Esophagus (tissue), 2 donors: ENCODE measurements around the gene ABCA13. TPM values are rescaled to one million over a fixed set of nuclear protein-coding genes. Genes with fewer than 3 reads are reported as not detected.

Experiments used
- H3K27ac ChIP-seq, 2 donors: one replicate each; pipeline ENCODE4 v1.5.1; 2013; ENCODE audit warnings: low read depth in 2 of 2, mild to moderate bottlenecking in 2 of 2, inconsistent platforms in 1 of 2, low read length in 1 of 2, moderate library complexity in 1 of 2
- H3K27me3 ChIP-seq, 2 donors: one replicate each; pipeline ENCODE4 v1.6.1; 2013; ENCODE audit warnings: low read length in 2 of 2, control low read depth in 1 of 2, mild to moderate bottlenecking in 1 of 2; ENCODE audit not compliant: insufficient read depth in 2 of 2, control insufficient read depth in 1 of 2
- H3K36me3 ChIP-seq, 2 donors: one replicate each; pipeline ENCODE4 v1.6.1; 2013; ENCODE audit warnings: low read length in 1 of 2; ENCODE audit not compliant: control insufficient read depth in 2 of 2, insufficient read depth in 2 of 2
- H3K4me1 ChIP-seq, 2 donors: one replicate each; pipeline ENCODE4 v1.6.1; 2013; ENCODE audit warnings: low read length in 1 of 2; ENCODE audit not compliant: control insufficient read depth in 2 of 2, insufficient read depth in 2 of 2
- H3K4me3 ChIP-seq, 2 donors: one replicate each; pipeline ENCODE4 v1.5.1; 2013; ENCODE audit warnings: low read length in 2 of 2, mild to moderate bottlenecking in 2 of 2, low read depth in 1 of 2, moderate library complexity in 1 of 2
- H3K9me3 ChIP-seq, 2 donors: one replicate each; pipeline ENCODE4 v1.6.1; 2013; ENCODE audit warnings: mild to moderate bottlenecking in 2 of 2, low read depth in 1 of 2, low read length in 1 of 2, moderate library complexity in 1 of 2; ENCODE audit not compliant: control insufficient read depth in 2 of 2, insufficient read depth in 1 of 2
- WGBS, 2 donors: extraction: QIAGEN DNeasy Blood & Tissue Kit; methylation state at CpG; one replicate each; pipeline ENCODE4 v1.1.7; 2013; 5-methylcytosine and 5-hydroxymethylcytosine counted together
- polyA plus RNA-seq, 2 donors: library from polyadenylated mRNA; stranded (reverse); fragments of 200-250 nt; gene quantifications; one replicate each; pipeline ENCODE4 v1.2.3, GENCODE V29; 2013
- donor health status: healthy with polysubstance abuse.
- donor health status: Bipolar disorder and iron deficiency.

Gene ABCA13
- polyA plus RNA-seq, 2 donors, result 0.49 to 1.6 TPM

GRCh38 chr7:48376263-48376662 is 205.0 kb downstream of the ABCA13 start:
- H3K27ac ChIP-seq, result no peak overlapping the region

GRCh38 chr7:48380921-48381320 is 209.7 kb downstream of the ABCA13 start:
- no peaks in the 10 kb centered on the region for H3K4me1 ChIP-seq
- no peaks in the 10 kb centered on the region for H3K9me3 ChIP-seq
- 56 to 79% methylated on average over 1 of the region's 1 CpG for WGBS, 2 donors
- H3K36me3 ChIP-seq, result no peaks in the 10 kb centered on the region
- no peak overlapping the region for H3K4me3 ChIP-seq
- H3K27ac ChIP-seq, result no peak overlapping the region
- H3K27me3 ChIP-seq, result no peaks in the 10 kb centered on the region

More at GRCh38 chr7:48376263-48376662, 205.0 kb downstream of the ABCA13 start:
- Histone ChIP-seq H3K36me3 (no peaks in the 10 kb centered on the region), H3K4me1 (no peaks in the 10 kb centered on the region), H3K9me3 (no peaks in the 10 kb centered on the region), H3K4me3 (no peak overlapping the region), H3K27me3 (no peaks in the 10 kb centered on the region)

- Histone ChIP-seq H3K27ac (no peak overlapping the region), H3K4me1 (no peaks in the 10 kb centered on the region), H3K27me3 (no peaks in the 10 kb centered on the region), H3K36me3 (no peaks in the 10 kb centered on the region), H3K9me3 (no peaks in the 10 kb centered on the region), H3K4me3 (no peak overlapping the region)
- 82 to 87% methylated on average over 8 of the region's 8 CpGs for WGBS, 2 donors
Observed at GRCh38 chr7:48381571-48381970, 210.3 kb downstream of the ABCA13 start.

- no peak overlapping the region for H3K4me3 ChIP-seq
- WGBS, 2 donors, result 68 to 76% methylated on average over 6 of the region's 6 CpGs
- no peaks in the 10 kb centered on the region for H3K27me3 ChIP-seq
- no peak overlapping the region for H3K27ac ChIP-seq
- no peaks in the 10 kb centered on the region for H3K4me1 ChIP-seq
- H3K36me3 ChIP-seq, result no peaks in the 10 kb centered on the region
- no peaks in the 10 kb centered on the region for H3K9me3 ChIP-seq
Observed at GRCh38 chr7:48384180-48384752, 213.0 kb downstream of the ABCA13 start.

GRCh38 chr7:48387932-48388331 is 216.7 kb downstream of the ABCA13 start:
- no peaks in the 10 kb centered on the region for H3K9me3 ChIP-seq

GRCh38 chr7:48388911-48389310 is 217.7 kb downstream of the ABCA13 start:
- Histone ChIP-seq H3K4me3 (no peak overlapping the region), H3K9me3 (no peaks in the 10 kb centered on the region), H3K36me3 (no peaks in the 10 kb centered on the region), H3K27ac (no peak overlapping the region), H3K4me1 (no peaks in the 10 kb centered on the region), H3K27me3 (no peaks in the 10 kb centered on the region)
- WGBS, 2 donors, result 75 to 78% methylated on average over 4 of the region's 4 CpGs

More at GRCh38 chr7:48387932-48388331, 216.7 kb downstream of the ABCA13 start:
- Histone ChIP-seq H3K4me3 (no peak overlapping the region), H3K36me3 (no peaks in the 10 kb centered on the region), H3K4me1 (no peaks in the 10 kb centered on the region), H3K27me3 (no peaks in the 10 kb centered on the region), H3K27ac (no peak overlapping the region)
- WGBS, 2 donors, result 77 to 79% methylated on average over 2 of the region's 2 CpGs

- Histone ChIP-seq H3K27me3 (no peaks in the 10 kb centered on the region), H3K4me1 (no peaks in the 10 kb centered on the region), H3K36me3 (no peaks in the 10 kb centered on the region), H3K27ac (no peak overlapping the region), H3K9me3 (no peaks in the 10 kb centered on the region), H3K4me3 (no peak overlapping the region)
- 30% methylated on average over 2 of the region's 2 CpGs for WGBS, 2 donors
Observed at GRCh38 chr7:48389977-48390376, 218.7 kb downstream of the ABCA13 start.

GRCh38 chr7:48390388-48391327 is 219.4 kb downstream of the ABCA13 start:
- no peaks in the 10 kb centered on the region for H3K36me3 ChIP-seq
- H3K4me3 ChIP-seq, result no peak overlapping the region
- 62 to 64% methylated on average over 6 of the region's 6 CpGs for WGBS, 2 donors
- H3K27me3 ChIP-seq, result no peaks in the 10 kb centered on the region
- no peaks in the 10 kb centered on the region for H3K9me3 ChIP-seq
- H3K27ac ChIP-seq, result no peak overlapping the region
- no peaks in the 10 kb centered on the region for H3K4me1 ChIP-seq

GRCh38 chr7:48398191-48398590 is 226.9 kb downstream of the ABCA13 start:
- WGBS, 2 donors, result 89 to 93% methylated on average over 2 of the region's 2 CpGs
- Histone ChIP-seq H3K36me3 (no peaks in the 10 kb centered on the region), H3K4me3 (no peak overlapping the region), H3K4me1 (no peaks in the 10 kb centered on the region), H3K27ac (no peak overlapping the region), H3K9me3 (no peaks in the 10 kb centered on the region), H3K27me3 (no peaks in the 10 kb centered on the region)
